Astrocyte (in vitro differentiated cells and primary cell): Measurements from ENCODE around the gene ITCH. TPM values are rescaled to one million over a fixed set of nuclear protein-coding genes. Genes with fewer than 3 reads are reported as not detected.

Source experiments
- DNase-seq: peaks from one replicate; pipeline ENCODE4 v3.0.0-alpha.2; 2010; ENCODE audit warnings: low read depth
- FAIRE-seq: peaks from 2 replicates; lab custom pipeline; 2011; peaks lifted over from hg19 to GRCh38; lab: Jason Lieb, UNC
- H2AFZ ChIP-seq: 2 replicates; pipeline ENCODE4 v1.6.0; 2012; ENCODE audit warnings: low read depth, low read length, inconsistent platforms
- H3K27ac ChIP-seq: 2 replicates; pipeline ENCODE4 v1.5.1; 2011; ENCODE audit warnings: low read depth, low read length, inconsistent platforms
- H3K27me3 ChIP-seq: 2 replicates; pipeline ENCODE4 v1.6.0; 2011; ENCODE audit warnings: low read length, inconsistent platforms; ENCODE audit not compliant: insufficient read depth
- H3K36me3 ChIP-seq: 2 replicates; pipeline ENCODE4 v1.5.1; 2011; ENCODE audit warnings: low read length, inconsistent platforms; ENCODE audit not compliant: insufficient read depth
- H3K4me1 ChIP-seq: 2 replicates; pipeline ENCODE4 v1.5.1; 2011; ENCODE audit warnings: low read length, inconsistent platforms; ENCODE audit not compliant: insufficient read depth
- H3K4me2 ChIP-seq: 2 replicates; pipeline ENCODE4 v1.6.0; 2012; ENCODE audit warnings: low read length, inconsistent platforms
- H3K4me3 ChIP-seq: 2 replicates; pipeline ENCODE4 v1.5.1; 2011; ENCODE audit warnings: low read depth, mild to moderate bottlenecking, low read length, inconsistent platforms; ENCODE audit not compliant: insufficient read depth
- H3K79me2 ChIP-seq: 2 replicates; pipeline ENCODE4 v1.6.0; 2012; ENCODE audit warnings: mild to moderate bottlenecking, low read length, inconsistent platforms; ENCODE audit not compliant: insufficient read depth
- H3K9ac ChIP-seq: 2 replicates; pipeline ENCODE4 v1.6.0; 2012; ENCODE audit warnings: mild to moderate bottlenecking, low read length, inconsistent platforms
- H3K9me3 ChIP-seq: 2 replicates; pipeline ENCODE4 v1.5.1; 2012; ENCODE audit warnings: low read depth, mild to moderate bottlenecking, low read length, inconsistent platforms; ENCODE audit not compliant: insufficient read depth
- H4K20me1 ChIP-seq: 2 replicates; pipeline ENCODE4 v1.6.0; 2012; ENCODE audit warnings: low read length, inconsistent platforms; ENCODE audit not compliant: insufficient read depth
- H3K27ac Mint-ChIP-seq: one replicate; pipeline ENCODE4 v1.8.0; 2021; ENCODE audit warnings: mild to moderate bottlenecking, mixed read lengths; ENCODE audit not compliant: unreplicated experiment
- H3K27me3 Mint-ChIP-seq: one replicate; pipeline ENCODE4 v1.8.0; 2021; ENCODE audit warnings: low read depth, mixed read lengths; ENCODE audit not compliant: unreplicated experiment
- H3K36me3 Mint-ChIP-seq: one replicate; pipeline ENCODE4 v1.8.0; 2021; ENCODE audit warnings: low read depth, mixed read lengths; ENCODE audit not compliant: unreplicated experiment
- H3K4me1 Mint-ChIP-seq: one replicate; pipeline ENCODE4 v1.8.0; 2021; ENCODE audit warnings: low read depth, mixed read lengths; ENCODE audit not compliant: unreplicated experiment
- H3K4me3 Mint-ChIP-seq: one replicate; pipeline ENCODE4 v1.8.0; 2021; ENCODE audit warnings: mild to moderate bottlenecking, moderate library complexity, mixed read lengths; ENCODE audit not compliant: unreplicated experiment
- H3K9me3 Mint-ChIP-seq: one replicate; pipeline ENCODE4 v1.8.0; 2021; ENCODE audit warnings: mild to moderate bottlenecking, mixed read lengths; ENCODE audit not compliant: unreplicated experiment
- CTCF ChIP-seq: IDR thresholded peaks from 2 replicates; pipeline ENCODE4 v1.5.1; 2011; ENCODE audit warnings: low read depth, mild to moderate bottlenecking, inconsistent platforms, low read length, moderate library complexity; ENCODE audit not compliant: insufficient read depth
- EZH2 ChIP-seq: IDR thresholded peaks from 2 replicates; pipeline ENCODE4 v1.6.1; 2012; ENCODE audit warnings: mild to moderate bottlenecking, low read length, inconsistent platforms; ENCODE audit not compliant: insufficient read depth
- total RNA-seq: library from RNA; stranded (reverse); gene quantifications from 2 replicates; pipeline ENCODE4 v1.2.1, GENCODE V29; 2021

Gene ITCH
- total RNA-seq, 1 donor from 2014 or later = 79.0 TPM

GRCh38 chr20:34493646-34494045 is 130.6 kb downstream of the ITCH start:
- no peaks in the 10 kb centered on the region for H3K27me3 Mint-ChIP-seq
- H3K9me3 ChIP-seq = no peaks in the 10 kb centered on the region
- no peak overlapping the region for H3K27ac Mint-ChIP-seq
- H2AFZ ChIP-seq = no peak overlapping the region
- FAIRE-seq = no peak
- H3K9me3 Mint-ChIP-seq = no peaks in the 10 kb centered on the region
- no peak overlapping the region for H3K4me3 ChIP-seq
- H3K4me1 Mint-ChIP-seq = peaks cover 11% of the 10 kb centered on the region
- no peak overlapping the region for H3K4me3 Mint-ChIP-seq
- peaks cover 53% of the 10 kb centered on the region for H3K36me3 ChIP-seq
- no peaks in the 10 kb centered on the region for H3K4me1 ChIP-seq
- TF ChIP-seq EZH2 (no peak), CTCF (no peak)
- H4K20me1 ChIP-seq = peaks cover 49% of the 10 kb centered on the region
- H3K36me3 Mint-ChIP-seq = peaks cover 26% of the 10 kb centered on the region
- peaks cover 27% of the 10 kb centered on the region for H3K79me2 ChIP-seq
- no peak overlapping the region for H3K9ac ChIP-seq
- H3K4me2 ChIP-seq = no peak overlapping the region
- no peaks in the 10 kb centered on the region for H3K27me3 ChIP-seq
- no peak overlapping the region for H3K27ac ChIP-seq
- DNase-seq = no peak

- H3K27ac Mint-ChIP-seq = no peak overlapping the region
- FAIRE-seq = no peak
- no peak overlapping the region for H2AFZ ChIP-seq
These were observed 132.2 kb downstream of the ITCH start for GRCh38 chr20:34495307-34495706.

More at GRCh38 chr20:34495307-34495706, 132.2 kb downstream of the ITCH start:
- Histone ChIP-seq H4K20me1 (peaks cover 52% of the 10 kb centered on the region), H3K9me3 (no peaks in the 10 kb centered on the region), H3K4me3 (no peak overlapping the region), H3K27me3 (no peaks in the 10 kb centered on the region), H3K36me3 (peaks cover 40% of the 10 kb centered on the region), H3K27ac (no peak overlapping the region), H3K9ac (no peak overlapping the region), H3K4me1 (no peaks in the 10 kb centered on the region), H3K4me2 (no peak overlapping the region), H3K79me2 (peaks cover 39% of the 10 kb centered on the region)
- H3K4me3 Mint-ChIP-seq = no peak overlapping the region
- DNase-seq = no peak
- no peaks in the 10 kb centered on the region for H3K9me3 Mint-ChIP-seq
- peaks cover 32% of the 10 kb centered on the region for H3K36me3 Mint-ChIP-seq
- no peaks in the 10 kb centered on the region for H3K27me3 Mint-ChIP-seq
- no peak for TF ChIP-seq CTCF
- no peak for TF ChIP-seq EZH2
- H3K4me1 Mint-ChIP-seq = peaks cover 11% of the 10 kb centered on the region
